GM19099 (cell line): Measurements from ENCODE around the gene EIF3A.
A peak's percentile ranks its signal among the peaks of the same experiment; 100 is the strongest.

ENCODE experiments used
- POLR2A ChIP-seq: IDR thresholded peaks from 3 replicates; pipeline ENCODE4 v1.6.1; 2011; ENCODE audit warnings: low read depth; ENCODE audit not compliant: insufficient read length; ENCODE audit errors: extremely low read depth

EIF3A gene, protein sequence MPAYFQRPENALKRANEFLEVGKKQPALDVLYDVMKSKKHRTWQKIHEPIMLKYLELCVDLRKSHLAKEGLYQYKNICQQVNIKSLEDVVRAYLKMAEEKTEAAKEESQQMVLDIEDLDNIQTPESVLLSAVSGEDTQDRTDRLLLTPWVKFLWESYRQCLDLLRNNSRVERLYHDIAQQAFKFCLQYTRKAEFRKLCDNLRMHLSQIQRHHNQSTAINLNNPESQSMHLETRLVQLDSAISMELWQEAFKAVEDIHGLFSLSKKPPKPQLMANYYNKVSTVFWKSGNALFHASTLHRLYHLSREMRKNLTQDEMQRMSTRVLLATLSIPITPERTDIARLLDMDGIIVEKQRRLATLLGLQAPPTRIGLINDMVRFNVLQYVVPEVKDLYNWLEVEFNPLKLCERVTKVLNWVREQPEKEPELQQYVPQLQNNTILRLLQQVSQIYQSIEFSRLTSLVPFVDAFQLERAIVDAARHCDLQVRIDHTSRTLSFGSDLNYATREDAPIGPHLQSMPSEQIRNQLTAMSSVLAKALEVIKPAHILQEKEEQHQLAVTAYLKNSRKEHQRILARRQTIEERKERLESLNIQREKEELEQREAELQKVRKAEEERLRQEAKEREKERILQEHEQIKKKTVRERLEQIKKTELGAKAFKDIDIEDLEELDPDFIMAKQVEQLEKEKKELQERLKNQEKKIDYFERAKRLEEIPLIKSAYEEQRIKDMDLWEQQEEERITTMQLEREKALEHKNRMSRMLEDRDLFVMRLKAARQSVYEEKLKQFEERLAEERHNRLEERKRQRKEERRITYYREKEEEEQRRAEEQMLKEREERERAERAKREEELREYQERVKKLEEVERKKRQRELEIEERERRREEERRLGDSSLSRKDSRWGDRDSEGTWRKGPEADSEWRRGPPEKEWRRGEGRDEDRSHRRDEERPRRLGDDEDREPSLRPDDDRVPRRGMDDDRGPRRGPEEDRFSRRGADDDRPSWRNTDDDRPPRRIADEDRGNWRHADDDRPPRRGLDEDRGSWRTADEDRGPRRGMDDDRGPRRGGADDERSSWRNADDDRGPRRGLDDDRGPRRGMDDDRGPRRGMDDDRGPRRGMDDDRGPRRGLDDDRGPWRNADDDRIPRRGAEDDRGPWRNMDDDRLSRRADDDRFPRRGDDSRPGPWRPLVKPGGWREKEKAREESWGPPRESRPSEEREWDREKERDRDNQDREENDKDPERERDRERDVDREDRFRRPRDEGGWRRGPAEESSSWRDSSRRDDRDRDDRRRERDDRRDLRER (N-terminal part only)

DNA sequence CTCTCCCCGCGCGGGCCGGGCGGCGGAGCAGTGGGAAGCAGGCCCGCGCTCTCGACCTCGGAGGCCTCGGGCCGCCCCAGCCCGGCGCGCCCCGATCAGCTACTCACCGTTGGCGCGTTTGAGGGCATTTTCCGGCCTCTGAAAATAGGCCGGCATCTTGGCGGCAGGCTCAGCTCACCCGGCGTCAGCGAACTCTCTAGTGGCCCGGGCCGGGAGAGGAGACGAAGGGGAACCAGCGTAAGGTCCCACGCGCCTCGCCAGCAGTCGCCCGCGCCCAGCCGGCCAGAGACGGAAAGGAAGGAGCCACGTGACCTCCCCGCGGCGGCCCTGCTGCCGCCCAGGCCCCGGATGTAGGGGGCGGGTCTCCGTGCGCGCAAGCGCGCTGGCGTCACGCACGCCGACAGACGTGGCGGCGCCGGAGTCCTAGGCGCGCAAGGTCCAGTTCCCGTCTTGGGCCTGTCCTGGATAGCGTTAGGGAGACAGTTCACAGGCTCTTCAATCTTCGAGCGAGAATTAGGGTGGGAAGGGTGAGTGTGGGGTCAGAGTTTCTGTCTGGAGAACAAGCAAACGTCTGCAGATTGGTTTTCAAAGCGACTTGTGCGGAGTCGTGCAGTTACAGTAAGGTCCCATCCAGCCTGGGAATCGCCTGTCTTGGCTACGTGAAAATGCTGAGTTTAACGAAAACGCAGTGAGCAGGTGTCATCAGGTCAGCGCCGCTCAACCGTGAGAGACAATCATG is at the start of gene EIF3A:
TSS of gene EIF3A (minus strand) at position 297 of the 739 bp plus-strand sequence. CDS start at position 156, 141 bp downstream.
- peak; percentile 98 for TF ChIP-seq POLR2A

- no peak for TF ChIP-seq POLR2A
These were observed 49.1 kb upstream of the EIF3A start for GRCh38 chr10:119129721-119130120.

DNA sequence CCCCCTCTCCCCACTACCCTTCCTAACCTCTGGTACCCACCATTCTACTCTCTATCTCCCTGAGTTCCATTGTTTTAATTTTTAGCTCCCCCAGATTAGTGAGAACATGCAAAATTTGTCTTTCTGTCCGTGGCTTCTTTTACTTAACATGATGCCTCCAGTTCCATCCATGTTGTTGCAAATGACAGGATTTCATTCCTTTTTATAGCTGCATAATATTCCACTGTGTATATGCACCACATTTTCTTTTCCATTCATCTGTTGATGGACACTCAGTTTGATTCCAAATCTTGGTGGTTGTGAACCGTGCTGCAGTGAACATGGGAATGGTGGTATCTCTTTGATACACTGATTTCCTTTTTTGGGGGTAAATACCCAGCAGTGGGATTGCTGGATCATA is 45.3 kb upstream of the EIF3A start:
- TF ChIP-seq POLR2A, result no peak

- no peak for TF ChIP-seq POLR2A
These were observed 40.3 kb upstream of the EIF3A start for GRCh38 chr10:119120875-119121274.

GRCh38 chr10:119120413-119120867 is 39.8 kb upstream of the EIF3A start:
- no peak for TF ChIP-seq POLR2A

DNA sequence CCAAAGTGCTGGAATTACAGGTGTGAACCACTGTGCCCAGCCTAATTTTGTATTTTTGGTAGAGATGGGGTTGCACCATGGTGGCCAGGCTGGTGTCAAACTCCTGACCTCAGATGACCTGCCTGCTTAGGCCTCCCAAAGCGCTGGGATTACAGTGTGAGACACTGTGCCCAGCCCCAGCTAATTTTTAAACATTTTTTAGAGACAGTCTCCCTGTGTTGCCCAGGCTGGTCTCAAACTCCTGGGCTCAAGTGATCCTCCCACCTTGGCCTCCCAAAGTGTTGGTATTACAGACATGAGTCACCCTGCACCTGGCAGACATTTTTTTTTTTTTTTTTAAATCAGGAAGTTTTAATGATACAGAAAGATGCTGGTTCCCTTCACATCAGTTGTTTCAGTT is 38.8 kb upstream of the EIF3A start:
- no peak for TF ChIP-seq POLR2A

- TF ChIP-seq POLR2A, result no peak
These were observed 37.6 kb upstream of the EIF3A start for GRCh38 chr10:119118231-119118630.

GRCh38 chr10:119116326-119116951 is 35.8 kb upstream of the EIF3A start:
- no peak for TF ChIP-seq POLR2A

- TF ChIP-seq POLR2A, result no peak
These were observed 35.3 kb upstream of the EIF3A start for GRCh38 chr10:119115926-119116325.

GRCh38 chr10:119113751-119114732 is 33.4 kb upstream of the EIF3A start:
- no peak for TF ChIP-seq POLR2A

- TF ChIP-seq POLR2A, result no peak
These were observed 31.4 kb upstream of the EIF3A start for GRCh38 chr10:119112056-119112455.

DNA sequence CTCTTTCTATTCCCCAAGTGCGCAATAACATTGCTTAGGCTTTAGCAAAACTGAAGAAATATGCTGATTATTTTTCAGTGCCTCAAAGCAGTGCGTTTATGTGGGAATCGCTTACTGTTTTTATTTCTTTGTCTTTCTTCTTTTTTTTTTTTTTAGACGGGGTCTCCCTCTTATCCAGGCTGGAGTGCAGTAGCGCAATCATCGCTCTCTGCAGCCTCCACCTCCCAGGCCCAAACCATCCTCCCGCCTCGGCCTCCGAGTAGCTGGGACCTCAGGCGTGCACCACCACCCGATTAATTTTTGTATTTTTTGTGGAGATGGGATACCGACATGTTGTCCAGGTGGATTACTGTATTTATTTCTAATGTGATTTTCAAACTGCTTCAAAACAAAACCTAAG is 24.5 kb upstream of the EIF3A start:
- no peak for TF ChIP-seq POLR2A

- TF ChIP-seq POLR2A, result no peak
These were observed 24.0 kb upstream of the EIF3A start for GRCh38 chr10:119104654-119105015.
